Stimulated activated CD8-positive, alpha-beta memory T cell treated with anti-CD3 and anti-CD28 coated beads, Interleukin-15, amount 100 ng/mL, for 1 hour (primary cell): ENCODE data around the gene LYZL1.
"Not testable (repeated sequence)": the region's sequence is repeated elsewhere in the genome, so short reads cannot be mapped to it uniquely, and the experiment has no call there.

ENCODE experiments used
- DNase-seq: peaks from one replicate; pipeline ENCODE4 v3.0.0-alpha.2; 2020; ENCODE audit warnings: low read depth

Gene LYZL1

DNA sequence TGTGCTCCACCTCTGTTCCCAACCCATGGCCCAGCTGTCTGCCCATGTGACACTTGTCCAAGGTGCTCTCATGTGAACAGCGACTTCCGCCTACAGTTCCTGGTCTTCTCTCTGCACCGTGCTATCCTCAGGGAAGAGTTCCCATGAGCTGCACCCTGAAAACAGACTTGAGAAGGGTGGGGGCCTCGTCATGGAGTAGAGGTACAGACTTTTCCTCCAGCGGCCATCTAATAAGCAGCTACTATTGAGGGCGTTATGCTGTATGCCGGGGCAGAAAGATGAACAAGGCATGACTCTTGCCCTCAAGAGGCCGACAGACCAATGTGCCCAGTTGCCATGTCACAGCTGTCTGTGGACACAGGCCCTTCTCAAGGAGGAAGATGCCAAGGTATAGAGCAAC lies 25.4 kb upstream of the LYZL1 start:
- DNase-seq: no peak

- DNase-seq: no peak
Measured at GRCh38 chr10:29265210-29265768, 23.6 kb upstream of the LYZL1 start.

DNA sequence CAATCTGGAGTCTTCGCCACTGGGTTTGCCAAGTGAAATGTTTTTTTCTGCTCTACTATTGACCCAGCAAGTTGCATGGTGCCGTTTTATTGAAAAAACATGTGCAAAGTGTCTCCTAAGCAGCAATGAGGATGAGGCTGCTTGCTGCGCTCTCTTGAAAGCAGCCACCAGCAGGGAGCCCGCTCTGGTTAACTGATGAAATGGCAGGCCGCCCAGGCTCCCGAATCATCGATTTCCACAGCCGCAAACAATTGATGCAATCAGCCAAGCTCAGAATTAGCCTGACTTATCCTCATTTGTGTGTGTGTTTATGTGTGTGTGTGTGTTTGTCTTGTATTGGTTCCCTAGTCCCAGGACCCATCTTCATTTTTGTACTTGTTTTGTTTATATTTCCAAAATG lies 22.2 kb upstream of the LYZL1 start:
- no peak for DNase-seq

GRCh38 chr10:29268011-29268410 lies 20.9 kb upstream of the LYZL1 start:
- DNase-seq: no peak

- no peak for DNase-seq
Measured at GRCh38 chr10:29269486-29269885, 19.4 kb upstream of the LYZL1 start.

DNA sequence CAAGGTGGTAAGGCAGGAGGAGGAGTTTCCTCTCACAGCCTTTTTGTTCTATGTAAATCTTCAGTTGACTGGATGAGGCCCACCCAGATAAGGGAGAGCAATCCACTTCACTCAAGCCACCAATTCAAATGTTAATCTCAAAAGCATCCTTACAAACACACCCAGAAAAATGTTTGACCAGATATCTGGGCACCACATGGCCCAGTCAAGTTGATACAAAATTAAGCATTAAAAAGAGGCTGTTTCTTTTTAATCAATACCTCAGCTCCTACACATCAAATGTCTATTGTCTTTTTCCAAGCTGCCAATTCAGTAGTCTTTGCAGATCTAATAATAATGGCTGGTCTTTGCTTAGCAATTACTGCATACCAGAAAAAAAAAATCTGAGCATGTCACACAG lies 18.0 kb upstream of the LYZL1 start:
- DNase-seq: no peak

DNA sequence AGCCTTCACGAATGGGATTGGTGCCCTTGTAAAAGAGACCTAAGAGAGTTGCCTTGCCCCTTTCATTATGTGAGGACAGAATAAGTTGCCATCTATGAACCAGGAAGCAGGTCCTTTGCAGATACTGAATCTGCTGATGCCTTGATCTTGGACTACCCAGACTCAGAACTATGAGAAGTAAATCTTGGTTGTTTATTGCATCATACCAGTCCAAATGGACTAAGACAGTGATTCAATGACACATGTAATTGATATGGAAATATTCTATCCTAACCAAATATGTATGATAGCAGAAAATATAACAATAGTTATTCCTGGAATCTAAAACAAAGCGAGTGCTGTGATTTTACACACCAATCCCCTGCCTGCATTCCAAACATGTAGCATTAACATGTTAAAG lies 17.0 kb upstream of the LYZL1 start:
- no peak for DNase-seq

- no peak for DNase-seq
Measured at GRCh38 chr10:29273478-29273877, 15.4 kb upstream of the LYZL1 start.

- no peak for DNase-seq
Measured at GRCh38 chr10:29276251-29276850, 12.5 kb upstream of the LYZL1 start.

DNA sequence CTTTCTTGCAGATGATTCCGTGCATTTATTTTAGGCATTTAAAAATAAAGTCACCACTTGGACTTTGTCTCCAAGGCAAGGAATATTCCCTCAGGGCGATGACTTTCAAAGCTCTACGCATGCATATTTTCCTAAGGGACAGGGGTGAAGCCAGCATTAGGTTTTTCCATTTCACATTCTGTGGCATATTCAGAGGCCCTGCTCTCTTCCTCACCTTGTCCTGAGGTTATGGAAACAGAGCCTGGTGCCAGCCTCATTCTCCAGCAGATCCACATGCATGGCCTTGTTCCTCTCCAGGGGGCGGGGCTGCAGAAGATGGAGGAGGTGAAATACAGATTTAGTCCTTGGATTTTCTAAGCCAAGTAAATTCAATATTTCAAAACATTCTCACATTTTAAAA lies 11.6 kb upstream of the LYZL1 start:
- DNase-seq: no peak

- DNase-seq: no peak
Measured at GRCh38 chr10:29279779-29280487, 8.9 kb upstream of the LYZL1 start.

GRCh38 chr10:29280488-29280840 lies 8.4 kb upstream of the LYZL1 start:
- no peak for DNase-seq

DNA sequence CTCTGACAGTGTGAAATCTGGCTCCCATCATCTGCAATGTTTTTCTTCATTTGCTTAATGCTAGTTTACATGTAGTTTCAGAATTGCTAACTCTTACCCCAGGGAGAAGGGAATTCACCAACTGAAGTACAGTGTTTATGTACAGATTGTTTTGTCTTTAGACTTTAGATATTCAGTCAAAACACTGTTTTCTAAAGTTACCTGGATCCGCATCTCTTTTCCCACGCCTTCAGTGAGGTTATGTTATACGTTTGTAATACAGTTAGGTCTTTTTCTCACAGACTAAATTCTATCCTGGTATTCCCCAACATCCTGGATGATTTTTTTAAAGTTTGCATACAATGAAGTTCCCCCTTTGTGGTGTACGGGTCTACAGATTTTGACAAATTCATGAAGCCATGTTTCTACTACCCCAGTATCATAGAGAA lies 3.2 kb upstream of the LYZL1 start:
- DNase-seq: no peak

DNA sequence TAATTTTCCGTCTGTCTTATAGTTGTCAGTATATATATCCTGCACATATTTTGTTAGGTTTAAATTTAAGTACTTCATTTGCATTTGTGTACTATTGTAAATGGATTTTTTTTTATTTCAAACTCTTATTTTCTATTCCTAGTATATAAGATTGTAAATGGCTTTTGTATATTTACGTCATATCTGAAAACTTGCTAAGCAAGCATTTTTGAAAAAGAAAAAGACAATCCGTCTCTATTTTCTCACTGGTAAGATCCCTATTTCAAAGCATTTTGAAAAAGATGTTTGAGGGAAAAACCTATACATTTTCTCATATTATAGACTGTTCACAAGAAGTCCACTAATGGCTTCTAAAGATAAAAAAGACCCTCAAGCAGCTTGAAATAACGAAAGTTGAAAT lies 1.2 kb upstream of the LYZL1 start:
- DNase-seq: no peak

GRCh38 chr10:29291561-29291960 lies 2.7 kb downstream of the LYZL1 start:
- not testable (repeated sequence) for DNase-seq

DNA sequence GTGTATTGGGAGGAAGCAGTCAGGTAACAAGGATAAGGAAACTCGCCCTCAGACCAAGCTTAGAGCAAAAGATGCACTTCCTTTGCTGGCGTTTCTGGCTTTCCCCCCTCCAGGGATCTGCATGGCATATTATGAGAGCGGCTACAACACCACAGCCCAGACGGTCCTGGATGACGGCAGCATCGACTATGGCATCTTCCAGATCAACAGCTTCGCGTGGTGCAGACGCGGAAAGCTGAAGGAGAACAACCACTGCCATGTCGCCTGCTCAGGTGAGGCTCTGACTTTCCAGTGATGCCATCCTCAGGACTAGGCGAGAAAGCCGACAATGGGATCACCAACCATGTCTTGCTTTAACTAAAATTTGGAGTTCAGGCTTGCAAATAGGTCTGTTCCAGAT lies 3.5 kb downstream of the LYZL1 start:
- not testable (repeated sequence) for DNase-seq

DNA sequence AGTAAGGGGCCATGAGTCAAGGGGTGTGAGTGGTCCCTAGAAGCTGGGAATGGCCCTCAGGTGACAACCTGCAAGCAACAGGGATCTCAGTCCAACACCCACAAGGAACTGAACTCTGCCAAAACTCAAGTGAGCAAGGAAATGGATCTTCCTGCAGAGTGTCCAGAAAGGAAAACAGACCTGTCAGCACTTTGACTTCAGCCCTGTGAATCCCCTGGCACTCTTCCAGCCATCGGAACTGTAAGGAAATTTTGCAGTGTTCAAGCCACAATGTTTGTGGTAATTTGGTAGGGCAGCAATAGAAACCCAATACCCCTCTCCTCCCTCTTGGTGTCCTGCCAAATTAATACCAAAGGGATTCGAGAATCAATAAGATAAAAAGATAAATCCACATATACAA lies 6.9 kb downstream of the LYZL1 start:
- no peak for DNase-seq

- DNase-seq: no peak
Measured at GRCh38 chr10:29297678-29298077, 8.8 kb downstream of the LYZL1 start.

DNA sequence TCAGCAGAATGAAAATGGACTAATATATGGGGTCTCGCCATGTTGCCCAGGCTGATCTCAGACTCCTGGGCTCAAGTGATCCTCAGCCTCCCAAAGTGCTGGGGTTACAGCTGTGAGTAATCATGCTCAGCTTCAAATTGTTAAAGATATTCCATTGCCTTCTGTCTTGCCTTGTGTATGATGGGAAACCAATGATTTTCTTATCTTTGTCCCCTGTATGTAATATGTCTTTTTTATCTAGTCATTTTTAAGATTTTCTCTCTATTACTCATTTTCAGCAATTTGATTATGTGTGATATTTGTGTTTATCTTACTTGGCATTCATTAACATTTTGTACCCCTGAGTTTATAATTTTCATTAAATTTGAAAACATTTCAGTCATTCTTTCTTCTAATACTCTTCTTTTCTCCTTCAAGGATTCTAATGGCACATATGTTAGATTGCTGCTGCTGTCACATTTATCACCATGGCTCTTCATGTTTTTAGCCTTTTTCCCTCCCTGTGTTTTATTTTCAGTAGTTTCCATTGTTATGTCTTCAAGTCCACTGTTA lies 12.6 kb downstream of the LYZL1 start:
- DNase-seq: no peak

DNA sequence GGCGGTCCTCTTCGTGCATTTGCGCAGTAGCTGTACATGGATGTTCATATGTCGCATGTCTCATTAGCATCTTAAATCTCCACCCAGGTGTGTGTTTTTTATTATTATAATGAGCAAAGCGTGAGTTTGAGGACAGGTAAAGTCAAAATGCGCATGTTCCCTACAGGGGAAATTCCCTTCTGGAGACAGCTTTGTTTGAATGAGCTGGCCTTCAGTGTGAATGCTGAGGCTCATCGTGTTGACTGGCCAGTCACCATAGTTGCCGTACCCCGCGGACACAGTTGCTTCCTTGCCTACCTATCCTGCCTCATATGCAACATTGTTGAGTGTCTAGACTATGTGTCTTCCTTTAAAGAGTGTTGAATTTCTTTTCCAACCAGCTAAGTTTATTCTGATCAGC lies 13.6 kb downstream of the LYZL1 start:
- DNase-seq: no peak

DNA sequence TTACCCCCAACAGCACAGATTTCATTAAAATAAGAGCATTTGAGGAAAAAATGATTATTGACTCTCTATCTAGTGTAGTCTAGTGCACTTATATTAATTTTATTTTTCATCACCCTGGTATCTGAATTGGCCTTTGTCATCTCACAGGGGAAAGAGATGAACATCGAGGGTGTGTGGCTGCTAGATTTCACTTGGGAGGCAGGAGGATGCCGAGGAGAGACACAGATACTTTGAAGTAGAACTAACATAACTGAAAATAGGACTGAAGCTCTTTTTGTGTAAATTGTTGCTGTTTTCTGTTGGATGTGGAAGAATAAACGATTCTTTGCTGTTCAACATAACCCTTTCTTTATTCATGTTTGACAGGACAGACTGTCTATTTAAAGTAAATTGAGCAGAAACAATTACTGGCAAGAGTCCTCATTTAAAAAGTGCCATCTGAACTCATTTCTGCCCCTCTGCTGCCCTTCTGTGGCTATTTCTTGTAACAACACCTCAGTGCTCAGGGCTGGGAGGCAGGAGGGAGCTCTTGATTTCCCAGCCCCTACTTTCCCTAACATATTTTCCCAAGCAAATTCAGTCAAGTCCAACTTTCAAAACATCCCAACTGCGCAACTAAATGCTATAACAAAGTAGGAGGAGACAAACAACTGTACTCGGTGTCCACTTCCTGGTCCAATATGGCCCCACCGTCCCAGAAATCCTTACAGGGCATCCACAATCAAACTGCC lies 15.6 kb downstream of the LYZL1 start:
- DNase-seq: no peak

- DNase-seq: no peak
Measured at GRCh38 chr10:29304995-29305335, 16.1 kb downstream of the LYZL1 start.

GRCh38 chr10:29306688-29307087 lies 17.8 kb downstream of the LYZL1 start:
- DNase-seq: no peak
